Vagina (tissue), 2 donors: ENCODE data around the gene CHRNA1.

Experiments used
- POLR2A ChIP-seq, 2 donors: fragments of 450-650 bp; IDR thresholded peaks; one replicate each; pipeline ENCODE4 v1.6.1; 2017; ENCODE audit warnings: antibody characterized with exemption in 2 of 2, mild to moderate bottlenecking in 2 of 2, moderate library complexity in 2 of 2
- TF ChIP-seq, protein P1 (sequence below), 3 experiments: fragments of 450-650 bp in 2 of 3; fragments of 200-600 bp in 1 of 3; sonication (generic) in 1 of 3; IDR thresholded peaks; one replicate each; pipeline ENCODE4 v1.5.1; 2017 to 2019; ENCODE audit warnings: antibody characterized with exemption in 3 of 3, mild to moderate bottlenecking in 2 of 3, moderate library complexity in 2 of 3

- TF ChIP-seq, protein P1, sequence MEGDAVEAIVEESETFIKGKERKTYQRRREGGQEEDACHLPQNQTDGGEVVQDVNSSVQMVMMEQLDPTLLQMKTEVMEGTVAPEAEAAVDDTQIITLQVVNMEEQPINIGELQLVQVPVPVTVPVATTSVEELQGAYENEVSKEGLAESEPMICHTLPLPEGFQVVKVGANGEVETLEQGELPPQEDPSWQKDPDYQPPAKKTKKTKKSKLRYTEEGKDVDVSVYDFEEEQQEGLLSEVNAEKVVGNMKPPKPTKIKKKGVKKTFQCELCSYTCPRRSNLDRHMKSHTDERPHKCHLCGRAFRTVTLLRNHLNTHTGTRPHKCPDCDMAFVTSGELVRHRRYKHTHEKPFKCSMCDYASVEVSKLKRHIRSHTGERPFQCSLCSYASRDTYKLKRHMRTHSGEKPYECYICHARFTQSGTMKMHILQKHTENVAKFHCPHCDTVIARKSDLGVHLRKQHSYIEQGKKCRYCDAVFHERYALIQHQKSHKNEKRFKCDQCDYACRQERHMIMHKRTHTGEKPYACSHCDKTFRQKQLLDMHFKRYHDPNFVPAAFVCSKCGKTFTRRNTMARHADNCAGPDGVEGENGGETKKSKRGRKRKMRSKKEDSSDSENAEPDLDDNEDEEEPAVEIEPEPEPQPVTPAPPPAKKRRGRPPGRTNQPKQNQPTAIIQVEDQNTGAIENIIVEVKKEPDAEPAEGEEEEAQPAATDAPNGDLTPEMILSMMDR (IDR thresholded peaks at IDR 0.05) = no peak
- TF ChIP-seq POLR2A (IDR thresholded peaks at IDR 0.05) = no peak
These were observed 59.0 kb downstream of the CHRNA1 start for GRCh38 chr2:174705321-174705720.
